GM21717 (cell line): Measurements from ENCODE around the gene NEDD8.

ENCODE experiments used
- ATAC-seq: cut with Tn5 transposase; IDR thresholded peaks from one replicate; pipeline ENCODE4 v1.9.1; 2021; ENCODE audit warnings: mild to moderate bottlenecking, moderate library complexity; ENCODE audit not compliant: unreplicated experiment

The NEDD8 gene

DNA sequence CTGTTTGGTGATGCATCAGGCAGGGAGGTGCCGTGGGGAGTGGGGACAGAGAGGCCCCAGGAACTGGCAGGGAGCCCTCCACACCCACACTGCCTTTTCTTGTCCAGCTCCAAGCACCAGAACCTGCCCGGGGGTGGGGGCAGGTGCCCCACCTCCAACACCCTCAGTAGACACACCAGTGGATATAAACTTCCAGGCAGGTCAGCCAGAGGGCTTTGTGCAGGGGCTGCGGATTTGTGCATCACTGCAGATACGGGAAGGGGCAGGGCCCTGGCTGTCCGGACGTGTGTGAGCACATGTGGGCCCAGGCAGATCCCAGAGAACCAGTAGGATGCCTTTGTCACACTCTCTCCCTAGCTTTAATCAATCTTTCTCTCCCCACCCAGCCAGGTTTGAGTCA lies 32.1 kb upstream of the NEDD8 start:
- no peak for ATAC-seq

DNA sequence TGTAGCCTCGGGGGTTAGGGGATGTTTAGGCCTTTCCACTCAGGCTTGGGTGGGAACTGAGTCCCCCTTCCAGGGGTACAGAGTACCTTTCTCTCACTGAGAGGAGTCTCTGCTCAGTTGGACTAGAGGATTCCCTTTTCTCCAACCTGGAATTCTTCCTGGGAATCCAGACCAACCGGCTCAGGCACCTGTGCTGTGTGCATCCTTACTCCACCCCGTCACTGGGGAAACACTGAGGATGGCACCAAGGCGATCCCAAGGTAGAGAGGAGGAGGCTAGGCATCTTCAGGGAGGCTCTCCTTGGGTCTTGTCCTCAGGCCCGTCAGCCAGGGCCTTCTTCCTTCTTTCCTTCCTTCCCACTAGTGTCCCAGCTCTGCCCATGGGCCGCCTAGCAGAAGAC lies 31.7 kb upstream of the NEDD8 start:
- ATAC-seq, result no peak

DNA sequence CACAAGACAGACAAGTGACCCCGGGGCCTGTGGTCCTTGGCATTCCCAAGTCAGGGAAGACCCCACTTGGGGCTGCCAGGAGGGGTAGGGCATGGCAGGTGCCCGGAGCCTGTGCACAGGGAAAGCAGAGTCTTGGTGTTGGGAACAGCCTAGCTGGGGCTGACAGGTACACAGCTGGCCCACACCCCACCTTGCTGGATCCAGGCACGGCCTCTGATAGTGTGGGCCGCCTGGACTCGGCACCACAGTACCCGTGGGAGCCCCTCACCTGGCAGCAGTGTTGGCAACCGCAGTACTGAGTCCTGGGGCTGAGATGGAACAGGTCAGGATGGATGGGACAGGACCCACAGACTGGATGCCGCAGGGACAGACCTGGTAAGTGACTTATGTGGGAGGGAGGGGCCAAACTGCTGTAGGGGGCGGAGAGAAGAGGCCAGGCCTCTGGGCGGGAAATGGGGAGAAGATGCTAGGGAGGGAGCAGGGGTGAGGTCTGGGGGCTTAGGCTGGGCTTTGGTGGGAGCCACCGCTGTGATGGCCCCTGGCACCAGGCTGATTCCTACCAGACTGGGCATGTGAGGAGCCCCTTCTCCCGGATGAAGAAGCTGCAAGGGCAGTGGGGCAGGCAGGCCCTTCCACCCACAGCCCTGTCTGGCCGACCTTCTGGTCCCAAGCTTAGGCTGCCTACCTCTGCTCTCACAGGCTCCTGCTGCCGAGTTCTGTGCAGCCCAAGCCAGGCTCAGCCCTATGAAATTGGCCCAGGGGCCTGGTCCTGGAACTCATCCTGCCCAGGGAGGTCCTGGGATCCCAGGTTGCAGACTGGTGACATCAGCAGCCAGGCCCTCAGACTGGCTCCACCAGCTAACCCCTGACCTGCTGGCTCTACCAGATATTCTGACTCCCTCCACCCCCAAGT lies 30.9 kb upstream of the NEDD8 start, which contains the start of gene TGM1:
Gene TGM1 (minus strand): TSS at position 357 of the 913 bp plus-strand sequence. CDS start 825 bp downstream, outside the sequence.
- ATAC-seq, result no peak

DNA sequence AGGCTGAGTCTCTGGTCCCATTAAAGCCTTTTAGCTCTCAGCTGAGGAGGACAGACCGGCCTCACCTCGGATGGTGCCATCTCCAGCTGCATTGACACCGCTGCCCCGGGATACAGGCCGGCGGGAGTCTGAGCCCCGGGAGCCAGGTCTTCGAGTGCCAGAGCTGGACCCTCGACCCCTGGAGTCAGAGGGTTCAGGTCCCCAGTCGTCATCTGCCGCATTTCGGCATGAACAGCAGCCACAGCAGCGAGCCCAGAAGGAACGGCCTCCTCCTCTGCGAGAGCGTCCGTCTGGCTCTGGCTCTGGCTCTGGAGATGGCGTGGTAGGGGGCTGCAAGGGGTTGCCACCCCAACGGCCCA lies 29.8 kb upstream of the NEDD8 start:
- ATAC-seq, result no peak

DNA sequence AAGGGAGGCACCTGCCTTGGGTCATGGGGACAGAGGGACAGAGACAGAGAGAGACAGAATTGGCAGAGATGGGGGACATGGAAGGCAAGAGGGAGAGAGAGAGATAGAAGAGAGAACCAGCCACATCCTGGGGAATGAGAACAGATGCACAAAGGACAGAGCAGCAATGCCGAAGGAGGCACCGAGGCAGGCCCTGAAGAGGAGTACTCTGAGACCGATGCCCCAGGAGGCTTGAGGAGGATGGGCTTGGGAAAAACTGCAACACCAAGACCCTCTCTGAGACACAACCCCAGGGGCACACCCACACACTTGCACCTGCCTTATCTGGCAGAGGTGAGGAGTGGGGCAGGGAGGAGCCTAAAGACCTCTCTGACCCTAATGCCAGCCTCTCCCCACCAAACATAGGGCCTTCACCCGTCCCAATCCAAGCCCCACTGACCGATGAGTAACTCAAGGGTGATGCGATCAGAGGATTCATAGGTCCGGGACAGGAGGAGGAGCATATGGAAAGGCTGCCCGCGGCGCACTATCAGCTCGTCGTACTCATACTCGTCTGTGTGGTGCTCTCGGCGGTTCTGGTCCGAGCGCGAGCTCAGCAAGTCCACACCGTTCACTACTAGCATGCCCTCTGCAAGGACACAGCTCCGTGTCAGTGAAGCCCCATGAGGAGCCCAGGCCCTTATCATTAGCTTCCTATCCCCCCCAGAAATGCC lies 29.2 kb upstream of the NEDD8 start:
- ATAC-seq, result no peak

DNA sequence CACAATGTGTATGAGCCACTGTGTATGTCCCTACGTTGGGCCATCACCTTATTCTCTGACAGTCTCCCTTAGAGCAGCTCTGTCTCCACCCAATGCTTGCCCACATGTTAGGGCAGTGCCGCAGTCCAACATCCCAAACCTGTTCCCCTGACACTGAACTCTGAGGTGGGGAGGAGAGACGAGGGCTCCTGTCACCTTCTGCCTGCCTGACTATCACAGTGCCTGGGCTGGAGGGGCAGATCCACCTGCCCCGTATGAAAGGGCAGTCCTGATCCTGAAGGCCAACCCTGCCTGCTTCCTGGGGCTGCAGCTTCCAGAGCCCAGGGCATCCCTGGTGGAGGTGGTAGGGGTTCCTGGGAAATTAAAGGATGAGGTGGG lies 28.6 kb upstream of the NEDD8 start:
- ATAC-seq, result no peak

DNA sequence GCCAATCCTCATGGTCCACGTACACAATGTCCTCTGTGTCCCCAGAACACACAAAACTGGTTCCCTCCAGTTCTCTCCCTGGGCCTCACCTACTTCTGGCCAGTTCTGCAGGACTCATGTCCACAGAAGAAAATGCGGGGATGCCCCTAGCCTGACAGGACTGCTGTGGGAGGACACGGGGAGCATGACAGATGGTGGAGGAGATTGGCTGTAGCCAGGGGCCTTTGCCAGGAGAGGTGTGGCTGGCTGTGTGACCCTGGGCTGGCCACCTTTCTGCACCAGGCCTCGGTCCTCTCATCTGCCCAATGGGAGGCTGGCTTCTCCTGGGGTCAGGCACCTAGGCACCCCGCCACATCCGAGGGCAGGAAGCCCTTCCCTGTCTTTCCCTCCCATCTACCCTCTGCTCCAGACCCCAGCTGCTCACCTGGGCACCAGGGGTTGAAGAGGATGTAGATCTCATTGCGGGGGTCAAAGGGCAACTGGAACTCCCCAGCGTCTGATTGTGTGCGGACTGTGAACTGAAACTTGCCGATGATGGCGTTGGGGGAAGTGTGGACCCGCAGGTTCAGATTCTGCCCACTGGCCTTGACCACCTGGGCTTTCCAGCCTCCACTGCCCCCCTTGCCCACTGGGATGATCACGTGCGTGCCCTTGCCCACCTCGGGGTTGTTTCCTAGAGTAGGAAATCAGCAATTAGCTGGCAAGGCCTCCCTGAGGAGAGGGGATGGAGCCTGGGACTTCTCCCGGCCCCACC lies 28.0 kb upstream of the NEDD8 start:
- ATAC-seq, result no peak

DNA sequence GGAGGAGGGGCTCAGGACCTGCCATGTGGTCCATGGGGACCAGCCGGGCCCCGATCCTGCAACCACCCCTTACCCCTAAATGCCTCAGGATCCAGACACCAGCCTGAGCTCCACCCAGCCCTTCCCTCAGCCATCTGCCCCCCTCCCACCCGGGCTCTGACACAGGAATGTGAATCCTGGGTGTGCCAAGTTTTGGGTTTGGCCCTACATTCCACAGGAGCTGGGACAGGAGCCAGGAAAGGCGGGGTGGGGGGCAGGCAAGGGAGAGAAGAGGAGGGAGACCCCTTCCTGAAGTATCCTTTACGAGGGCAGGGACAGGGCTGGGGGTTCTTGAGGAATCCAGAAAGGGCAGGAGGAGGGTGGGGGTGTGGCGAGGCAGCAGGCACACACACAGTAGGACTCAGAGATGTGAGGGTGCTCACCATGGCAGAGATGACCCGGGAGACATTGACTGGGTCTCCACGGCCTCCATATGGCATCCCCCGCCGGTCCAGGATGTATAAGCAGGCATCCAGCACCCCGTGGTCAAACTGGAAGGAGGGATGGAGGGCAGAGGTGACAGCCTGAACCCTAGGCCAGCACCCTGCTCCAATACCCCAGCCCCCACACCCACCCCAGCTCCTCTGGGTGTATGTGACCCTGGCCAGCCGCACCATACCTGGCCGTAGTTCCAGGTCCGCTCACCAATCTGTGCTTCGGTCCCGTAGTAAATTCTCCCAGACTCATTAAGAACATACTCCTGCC lies 27.3 kb upstream of the NEDD8 start:
- no peak for ATAC-seq

DNA sequence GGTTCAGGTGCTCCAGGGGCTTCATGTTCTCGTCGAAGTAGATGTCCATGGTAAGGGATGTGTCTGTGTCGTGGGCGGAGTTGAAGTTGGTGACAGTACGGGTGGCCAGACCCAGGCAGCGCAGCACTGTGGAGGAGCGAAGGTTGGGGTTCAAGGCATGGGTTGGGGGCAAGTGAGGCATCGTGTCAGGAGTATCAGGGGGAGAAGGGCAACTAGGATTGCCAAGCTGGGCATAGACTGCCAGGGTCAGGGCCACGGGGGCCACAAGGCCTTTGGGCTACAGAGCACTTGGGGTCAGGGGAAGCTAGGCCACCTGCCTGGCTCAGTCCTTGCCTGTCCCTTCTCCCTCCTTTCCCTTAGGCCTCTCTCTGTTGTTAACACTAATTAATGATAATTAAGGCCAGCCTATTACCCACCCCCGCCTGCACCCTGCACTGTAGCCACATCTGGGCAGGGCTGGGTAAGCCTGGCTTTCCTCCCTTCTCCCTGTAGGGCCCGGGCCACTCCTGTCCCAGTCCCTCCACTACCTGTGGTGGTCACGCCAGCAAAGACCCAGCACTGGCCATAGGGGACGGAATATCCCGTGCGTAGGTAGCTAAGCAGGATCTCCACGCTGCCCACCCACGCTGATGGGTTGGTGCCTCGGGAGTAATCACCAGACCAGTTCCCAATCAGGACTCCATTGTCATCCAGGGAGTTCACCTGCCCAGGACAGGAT lies 26.5 kb upstream of the NEDD8 start:
- no peak for ATAC-seq

DNA sequence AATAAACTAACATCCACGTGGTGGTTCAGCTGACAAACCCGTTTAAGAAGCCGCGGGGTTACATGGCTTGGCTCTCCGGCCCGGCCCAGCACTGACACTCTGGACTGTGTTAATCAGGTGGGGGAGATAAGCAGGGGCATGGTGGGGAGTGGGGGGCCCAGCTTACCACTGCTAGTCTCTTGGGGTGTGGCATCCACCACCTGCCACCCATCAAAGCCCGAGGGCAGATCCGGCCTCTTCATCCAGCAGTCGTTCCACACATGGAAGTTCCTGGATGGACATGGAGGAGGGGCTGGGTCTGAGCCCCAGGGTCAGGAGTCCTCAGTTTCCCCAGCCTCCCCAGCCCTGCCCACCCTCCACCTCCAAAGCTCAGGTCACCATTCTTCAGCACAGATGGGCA lies 26.0 kb upstream of the NEDD8 start:
- ATAC-seq, result no peak

DNA sequence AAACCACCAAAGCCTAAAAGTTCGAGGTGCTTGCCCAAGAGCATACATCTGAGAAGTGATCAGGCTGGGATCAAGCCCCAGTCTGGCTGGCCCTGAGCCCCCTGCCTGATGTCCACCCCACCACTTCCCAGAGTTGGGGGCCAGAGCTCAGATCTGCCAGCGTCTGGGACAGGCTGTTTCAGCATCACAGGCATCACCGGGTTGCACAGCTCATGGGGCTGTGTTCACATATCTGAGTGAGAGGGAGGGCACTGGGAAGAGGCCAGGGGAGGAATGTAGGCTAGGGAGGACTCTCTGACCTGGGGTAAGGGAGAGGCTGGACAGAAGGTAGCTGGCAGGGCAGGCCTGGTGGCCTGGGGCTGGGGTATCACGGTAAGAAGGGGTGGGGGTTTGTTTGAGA lies 24.8 kb upstream of the NEDD8 start:
- ATAC-seq, result no peak

DNA sequence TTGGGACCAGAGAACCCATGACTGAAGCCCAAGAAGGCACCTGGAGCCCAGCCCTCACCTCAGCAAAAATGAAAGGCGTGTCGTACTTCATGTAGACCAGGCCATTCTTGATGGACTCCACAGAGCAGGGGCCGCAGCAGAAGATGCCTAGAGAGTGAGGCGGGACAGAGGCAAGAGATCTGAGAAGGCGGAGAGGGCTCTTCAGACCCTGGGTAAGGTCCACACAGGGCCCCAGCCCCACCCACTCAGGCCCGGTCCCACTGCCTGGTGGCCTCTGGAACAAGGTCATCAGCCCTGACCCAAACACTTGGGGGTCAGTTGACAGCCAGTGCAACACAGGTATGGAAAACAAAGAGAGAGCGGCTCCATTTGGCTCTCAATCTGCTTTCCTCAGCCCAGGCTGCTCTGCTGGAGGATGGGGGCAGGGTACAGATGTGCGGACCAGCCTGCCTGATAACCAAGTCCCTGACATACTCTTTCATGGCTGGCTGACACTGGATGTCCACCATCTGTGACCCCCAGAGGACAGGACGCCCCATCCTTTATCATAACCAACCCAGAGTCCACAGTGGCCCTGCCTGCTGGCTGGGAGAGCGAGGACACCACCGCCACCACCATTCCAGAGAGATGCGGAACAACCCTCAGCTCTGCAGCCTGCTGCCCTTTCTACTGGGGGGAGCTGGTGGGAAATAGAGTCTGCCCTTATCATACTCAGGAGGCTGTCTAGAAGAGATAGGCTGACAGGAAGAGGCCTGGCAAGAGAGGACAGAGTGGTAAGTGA lies 24.0 kb upstream of the NEDD8 start:
- ATAC-seq, result no peak

DNA sequence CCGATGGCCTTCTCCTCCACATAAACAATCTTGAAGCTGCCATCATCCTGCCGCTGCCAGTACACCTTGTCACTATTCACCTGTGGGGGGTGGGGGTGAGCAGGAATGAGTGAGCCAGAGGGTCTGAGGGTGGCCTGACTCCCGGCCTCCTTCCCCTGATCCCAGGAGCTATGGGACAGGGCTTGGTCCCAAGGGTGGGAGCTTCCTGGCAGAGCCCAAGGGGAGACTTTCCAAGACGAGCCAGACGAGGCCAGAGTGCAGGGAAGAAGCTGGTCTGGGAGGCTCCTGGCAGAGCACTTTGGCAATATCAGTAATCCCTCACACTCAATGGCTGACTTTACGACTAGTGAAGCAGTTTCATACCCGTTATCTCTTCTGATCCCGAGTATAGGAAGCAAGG lies 23.3 kb upstream of the NEDD8 start:
- ATAC-seq, result no peak

DNA sequence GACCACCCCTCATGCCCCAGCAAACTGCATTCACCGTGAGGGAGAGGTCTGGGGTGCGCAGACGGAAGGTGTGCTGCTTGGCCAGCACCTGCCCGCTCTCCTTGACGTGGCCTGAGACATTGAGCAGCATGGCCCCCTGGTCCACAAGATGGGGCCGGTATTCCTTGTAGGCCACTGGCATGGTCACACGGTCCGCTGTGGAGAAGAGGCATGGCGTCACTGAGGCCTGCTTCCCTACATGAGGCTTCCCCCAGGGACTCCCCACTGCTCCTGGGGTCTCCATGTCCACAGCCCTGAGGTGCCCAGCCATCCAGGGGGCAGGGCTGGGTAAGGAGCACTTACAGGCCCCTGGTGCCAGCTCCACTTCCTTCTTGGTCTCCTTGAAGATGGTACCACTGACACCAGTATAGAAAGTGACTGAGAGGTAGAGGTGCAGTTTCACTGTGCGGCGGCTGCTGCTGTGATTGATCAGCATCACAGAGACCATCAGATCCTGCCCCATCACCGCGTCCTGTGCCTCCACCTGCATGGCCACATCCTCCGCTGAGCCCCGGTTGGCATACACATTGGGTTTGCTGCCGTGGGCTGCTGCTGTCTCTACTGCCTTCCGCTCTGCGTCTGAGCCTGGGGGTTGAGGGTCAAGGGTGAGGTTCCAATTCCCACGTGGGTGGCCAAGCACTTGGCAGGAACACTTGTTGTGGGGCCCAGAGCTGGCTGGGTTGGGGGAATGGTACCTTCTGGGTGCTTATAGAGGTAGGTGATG lies 22.6 kb upstream of the NEDD8 start:
- ATAC-seq, result no peak

DNA sequence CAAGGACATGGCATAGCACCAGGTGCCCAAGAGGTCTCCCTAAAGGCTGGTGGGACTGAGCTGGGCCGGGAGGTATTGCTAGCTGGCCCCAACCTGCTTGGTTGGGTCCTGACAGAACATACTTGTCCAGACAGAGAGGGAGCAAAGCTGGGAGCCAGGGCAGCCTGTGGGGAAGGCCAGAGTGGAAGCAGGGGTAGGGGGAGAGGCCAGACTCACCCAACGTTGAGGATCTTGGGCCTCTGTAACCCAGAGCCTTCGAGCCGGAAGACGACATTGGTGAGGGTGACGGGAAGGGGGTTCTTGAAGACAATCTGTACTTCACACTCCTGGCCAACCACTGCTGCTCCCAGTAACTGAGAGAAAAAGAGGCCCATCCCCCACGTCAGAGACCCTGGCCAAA lies 21.8 kb upstream of the NEDD8 start:
- no peak for ATAC-seq

DNA sequence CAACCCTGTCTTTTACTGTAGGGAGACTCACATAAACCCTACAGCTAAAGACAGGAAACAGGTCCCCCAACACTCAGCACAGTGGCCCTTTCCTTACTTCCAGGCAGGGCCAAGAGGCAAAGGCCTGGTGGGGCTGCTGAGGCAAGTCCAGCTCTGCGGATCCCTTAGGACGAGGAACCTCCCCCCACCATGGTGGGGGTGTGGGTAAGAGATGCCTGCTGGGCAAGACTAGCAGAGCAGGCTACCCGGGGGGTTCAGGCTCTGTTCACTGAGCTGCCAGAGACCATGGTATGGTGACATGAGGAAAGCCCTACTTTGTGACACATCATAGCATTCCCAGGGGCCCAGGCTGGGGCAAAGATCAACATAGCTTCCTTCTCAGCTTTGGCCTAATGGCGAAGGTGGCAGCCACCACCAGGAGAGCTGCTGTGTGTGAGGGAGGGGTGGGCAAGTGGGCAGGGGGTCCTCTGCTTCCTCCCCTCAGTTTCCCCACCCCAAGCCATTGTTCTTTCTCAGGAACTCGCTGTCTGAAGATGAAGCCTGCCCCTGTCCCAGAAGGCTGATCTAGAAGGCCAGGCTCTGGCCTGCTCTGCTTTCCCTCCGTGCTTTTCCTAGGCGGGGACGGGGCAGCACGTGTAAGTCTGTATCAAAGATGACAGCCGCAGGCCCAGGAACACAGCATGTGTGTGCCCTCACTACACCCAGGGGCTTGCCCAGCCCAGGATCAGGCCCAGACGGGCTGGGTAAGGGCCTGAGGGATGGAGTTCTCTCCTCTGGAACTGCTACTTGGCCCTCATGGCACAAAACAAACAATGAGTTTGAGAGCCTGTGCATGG lies 20.3 kb upstream of the NEDD8 start:
- no peak for ATAC-seq

DNA sequence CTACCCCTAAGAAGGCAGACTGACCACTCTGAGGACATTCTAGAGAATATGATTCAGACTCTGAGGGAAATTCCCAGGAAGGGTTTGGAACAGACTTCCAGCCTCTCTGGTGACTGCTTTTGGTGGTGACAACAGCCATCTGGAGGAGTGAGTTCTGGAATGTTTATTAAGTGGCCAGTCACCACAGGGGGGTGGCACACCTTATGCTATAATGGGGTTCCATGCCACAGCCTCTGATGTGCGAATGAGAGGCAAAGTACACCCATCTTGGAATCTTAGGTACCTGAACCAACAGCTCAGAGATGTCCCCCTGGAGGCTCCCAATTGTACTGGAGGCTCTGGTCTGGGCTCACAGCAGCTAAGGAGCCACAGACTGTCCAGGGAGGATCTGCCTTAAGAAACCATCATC lies 19.7 kb upstream of the NEDD8 start:
- no peak for ATAC-seq

DNA sequence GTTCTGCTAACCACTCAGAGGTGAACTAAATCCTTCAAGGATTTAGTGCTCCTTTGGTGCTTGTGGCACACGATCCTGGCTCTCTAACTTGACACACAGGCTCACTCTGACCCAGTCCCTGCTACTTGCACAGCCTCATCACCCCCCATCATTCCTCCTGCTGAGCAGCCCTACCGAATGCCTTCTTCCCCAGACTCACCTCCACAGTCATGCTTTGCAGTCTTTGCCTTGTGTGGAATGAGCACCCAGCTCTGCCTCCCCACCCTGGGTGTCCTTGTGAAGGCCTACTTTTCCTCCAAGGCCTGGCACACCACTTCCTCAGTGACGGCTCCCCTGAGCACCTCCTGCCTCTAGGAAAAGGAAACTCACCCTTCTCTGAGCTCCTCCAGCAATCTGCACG lies 18.2 kb upstream of the NEDD8 start:
- no peak for ATAC-seq
